ENCODE data around the gene USHBP1.

- TF ChIP-seq CTCF (IDR thresholded peaks at IDR 0.05) = no peak
- no peak for TF ChIP-seq EZH2 (IDR thresholded peaks at IDR 0.05; ENCODE audit: borderline replicate concordance, insufficient read depth, low read depth, low read length, poor library complexity, severe bottlenecking)
Measured at GRCh38 chr19:17268754-17269153, 4.2 kb upstream of the USHBP1 start.

Data from B cell (primary cell).